SK-N-SH (cell line): ENCODE measurements around the gene PTPRK. TPM values are rescaled to one million over a fixed set of nuclear protein-coding genes. Genes with fewer than 3 reads are reported as not detected.

ENCODE experiments used
- CTCF ChIA-PET: fragments of 300-600, 350-600 bp; formaldehyde crosslinking; extraction: SDS; loops from one replicate; lab custom pipeline; 2021; lab: Yijun Ruan, JAX
- POLR2A ChIA-PET: fragments of 350-600 bp; sonication (Branson Sonifier 250); formaldehyde crosslinking; extraction: SDS; loops from one replicate; lab custom pipeline; 2020; ENCODE audit warnings: antibody characterized with exemption, inconsistent platforms; lab: Yijun Ruan, JAX
- DNase-seq: peaks from one replicate; pipeline ENCODE4 v3.0.0; 2012
- H2AFZ ChIP-seq: fragments of 200-600 bp; sonication (generic); 2 replicates; pipeline ENCODE4 v1.8.1; 2016; ENCODE audit warnings: antibody characterized with exemption, mild to moderate bottlenecking, low read depth
- H3F3A ChIP-seq: fragments of 200-600 bp; sonication (generic); replicated peaks from 2 replicates; pipeline ENCODE3; 2016; ENCODE audit warnings: antibody characterized with exemption, mild to moderate bottlenecking; ENCODE audit not compliant: insufficient read depth
- H3K27ac ChIP-seq, 2 experiments: fragments of 200-500 bp in 1 of 2; fragments of 200-600 bp in 1 of 2; sonication (Bioruptor generic) in 1 of 2; sonication (generic), shearing (Covaris generic) in 1 of 2; 2 replicates each; pipeline versions ENCODE4 v1.5.1 to v1.6.1; 2014 to 2016; ENCODE audit warnings: low read depth in 2 of 2, inconsistent platforms in 1 of 2, low read length in 1 of 2, mild to moderate bottlenecking in 1 of 2, mixed read lengths in 1 of 2
- H3K27me3 ChIP-seq: fragments of 200-600 bp; sonication (generic), shearing (Covaris generic); 2 replicates; pipeline ENCODE4 v1.6.1; 2016; ENCODE audit warnings: mixed run types; ENCODE audit not compliant: insufficient read depth
- H3K36me3 ChIP-seq, 2 experiments: fragments of 200-500 bp in 1 of 2; fragments of 200-600 bp in 1 of 2; sonication (Bioruptor generic) in 1 of 2; sonication (generic) in 1 of 2; replicated peaks in 1 of 2; 2 replicates each; pipeline versions ENCODE3 to v1.5.1; 2014 to 2016; ENCODE audit warnings: low read length in 1 of 2, mild to moderate bottlenecking in 1 of 2; ENCODE audit not compliant: insufficient read depth in 2 of 2, control insufficient read depth in 1 of 2
- H3K4me1 ChIP-seq, 2 experiments: fragments of 200-500 bp in 1 of 2; fragments of 200-600 bp in 1 of 2; sonication (Bioruptor generic) in 1 of 2; sonication (generic), shearing (Covaris generic) in 1 of 2; 2 replicates each; pipeline versions ENCODE4 v1.5.1 to v1.6.1; 2014 to 2016; ENCODE audit warnings: low read depth in 1 of 2, low read length in 1 of 2, mixed run types in 1 of 2; ENCODE audit not compliant: insufficient read depth in 2 of 2, control insufficient read depth in 1 of 2
- H3K4me2 ChIP-seq: fragments of 200-600 bp; sonication (generic), shearing (Covaris generic); 2 replicates; pipeline ENCODE4 v1.6.1; 2017; ENCODE audit warnings: mixed run types
- H3K4me3 ChIP-seq, 2 experiments: fragments of 200-500 bp in 1 of 2; fragments of 200-600 bp in 1 of 2; sonication (Bioruptor generic) in 1 of 2; sonication (generic), shearing (Covaris generic) in 1 of 2; 2 replicates each; pipeline versions ENCODE4 v1.5.1 to v1.8.1; 2014 to 2016; ENCODE audit warnings: low read depth in 2 of 2, inconsistent platforms in 1 of 2, low read length in 1 of 2, mild to moderate bottlenecking in 1 of 2, mixed read lengths in 1 of 2, moderate library complexity in 1 of 2
- H3K79me2 ChIP-seq: fragments of 200-600 bp; sonication (generic); 2 replicates; pipeline ENCODE4 v1.8.1; 2017; ENCODE audit warnings: mild to moderate bottlenecking; ENCODE audit not compliant: insufficient read depth
- H3K9ac ChIP-seq: fragments of 200-600 bp; sonication (generic); 2 replicates; pipeline ENCODE4 v1.6.1; 2017; ENCODE audit warnings: mixed run types
- H3K9me2 ChIP-seq: fragments of 200-600 bp; sonication (generic); 2 replicates; pipeline ENCODE4 v1.6.1; 2017; ENCODE audit warnings: mixed run types
- H3K9me3 ChIP-seq: fragments of 200-600 bp; sonication (generic); 2 replicates; pipeline ENCODE4 v1.6.1; 2017; ENCODE audit warnings: mixed run types, mild to moderate bottlenecking, moderate library complexity
- H4K20me1 ChIP-seq: fragments of 200-600 bp; sonication (generic); 2 replicates; pipeline ENCODE4 v1.6.1; 2017; ENCODE audit warnings: mild to moderate bottlenecking, mixed run types; ENCODE audit not compliant: insufficient read depth
- CHD2 ChIP-seq: fragments of 150-350 bp; IDR thresholded peaks from 2 replicates; pipeline ENCODE4 v1.6.1; 2018; ENCODE audit warnings: low read length; ENCODE audit not compliant: partially characterized antibody
- CTCF ChIP-seq: fragments of 200-600 bp; sonication (generic); IDR thresholded peaks from 2 replicates; pipeline ENCODE4 v1.6.1; 2017; ENCODE audit warnings: antibody characterized with exemption, mild to moderate bottlenecking, moderate library complexity
- ELF1 ChIP-seq: IDR thresholded peaks from 2 replicates; pipeline ENCODE4 v1.4.0; 2012
- EZH2phosphoT487 ChIP-seq: fragments of 200-600 bp; sonication (generic); IDR thresholded peaks from 2 replicates; pipeline ENCODE4 v1.6.1; 2017; ENCODE audit warnings: low read depth, mixed run types, mild to moderate bottlenecking, antibody characterized with exemption, moderate library complexity, borderline replicate concordance
- FOSL2 ChIP-seq: IDR thresholded peaks from 2 replicates; pipeline ENCODE4 v1.4.0; 2012; ENCODE audit warnings: low read depth, mild to moderate bottlenecking, moderate library complexity, borderline replicate concordance
- FOXM1 ChIP-seq: IDR thresholded peaks from 2 replicates; pipeline ENCODE4 v1.4.0; 2012; ENCODE audit warnings: low read depth, mild to moderate bottlenecking
- GABPA ChIP-seq: IDR thresholded peaks from 2 replicates; pipeline ENCODE4 v1.4.0; 2012; ENCODE audit warnings: low read depth, mild to moderate bottlenecking
- GATA2 ChIP-seq: sonication (generic); formaldehyde crosslinking; IDR thresholded peaks from 2 replicates; pipeline ENCODE4 v1.5.0; 2020; ENCODE audit warnings: mild to moderate bottlenecking, missing genetic modification reagents
- JUND ChIP-seq: IDR thresholded peaks from 2 replicates; pipeline ENCODE4 v1.4.0; 2012
- MAX ChIP-seq: IDR thresholded peaks from 2 replicates; pipeline ENCODE4 v1.4.0; 2012; ENCODE audit warnings: low read depth
- MEF2A ChIP-seq: IDR thresholded peaks from 2 replicates; pipeline ENCODE4 v1.4.0; 2012; ENCODE audit warnings: low read depth, borderline replicate concordance
- NRF1 ChIP-seq: IDR thresholded peaks from 2 replicates; pipeline ENCODE4 v1.6.1; 2012; ENCODE audit warnings: low read depth, mild to moderate bottlenecking, low read length
- POLR2AphosphoS5 ChIP-seq: IDR thresholded peaks from 2 replicates; pipeline ENCODE4 v1.6.1; 2012; ENCODE audit warnings: low read depth, low read length
- RFX5 ChIP-seq: IDR thresholded peaks from 2 replicates; pipeline ENCODE4 v1.6.1; 2012; ENCODE audit warnings: mild to moderate bottlenecking, improper control_type of control experiment, low read length
- RXRA ChIP-seq: IDR thresholded peaks from 2 replicates; pipeline ENCODE4 v1.4.0; 2012; ENCODE audit warnings: low read depth, mild to moderate bottlenecking, borderline replicate concordance
- SIN3A ChIP-seq: IDR thresholded peaks from 2 replicates; pipeline ENCODE4 v1.6.1; 2012; ENCODE audit warnings: low read depth, mild to moderate bottlenecking, low read length, moderate library complexity, borderline replicate concordance
- TAF1 ChIP-seq: IDR thresholded peaks from 2 replicates; pipeline ENCODE4 v1.6.1; 2012; ENCODE audit warnings: low read depth, mild to moderate bottlenecking, low read length, moderate library complexity, borderline replicate concordance
- TCF12 ChIP-seq: IDR thresholded peaks from 2 replicates; pipeline ENCODE4 v1.4.0; 2012
- USF1 ChIP-seq: IDR thresholded peaks from 2 replicates; pipeline ENCODE4 v1.4.0; 2012; ENCODE audit warnings: low read depth, borderline replicate concordance
- YY1 ChIP-seq: IDR thresholded peaks from 2 replicates; pipeline ENCODE4 v1.4.0; 2012; ENCODE audit warnings: low read depth, mild to moderate bottlenecking
- WGBS: methylation state at CpG from one replicate; pipeline ENCODE4 v1.1.6; 2017; ENCODE audit warnings: low lambda C conversion rate; 5-methylcytosine and 5-hydroxymethylcytosine counted together
- polyA plus RNA-seq, 3 experiments: library from polyadenylated mRNA; depleted of rRNA; stranded (reverse); fragments of >200 nt; gene quantifications; 2 replicates each; pipeline ENCODE4 v1.2.3, GENCODE V29; 2012
- TF ChIP-seq, protein P1 (sequence below): fragments of 150-350 bp; IDR thresholded peaks from 2 replicates; pipeline ENCODE4 v1.6.1; 2017; ENCODE audit warnings: antibody characterized with exemption, low read length, low read depth, borderline replicate concordance

PTPRK gene
- polyA plus RNA-seq, 1 of the 3 experiments (the other 2 are of a cell fraction) = 9.5 TPM

DNA sequence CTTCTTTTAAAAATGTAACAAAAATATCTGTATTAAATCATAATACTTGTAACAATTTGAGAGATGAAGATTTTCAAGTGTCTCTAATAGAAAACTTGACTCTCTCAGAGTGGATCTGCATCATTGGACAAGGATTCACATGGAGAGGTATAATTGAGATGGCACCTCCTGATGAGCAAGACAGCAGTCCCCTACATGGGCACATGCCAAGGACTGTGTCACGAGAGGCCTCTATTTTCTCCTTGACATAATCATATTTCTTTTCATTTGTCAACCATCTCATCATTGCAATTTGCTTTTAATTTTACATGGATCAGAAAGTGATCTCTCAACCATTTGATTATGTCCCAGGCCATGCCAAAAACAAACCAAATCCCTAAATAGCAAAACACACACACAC is 412.7 kb downstream of the PTPRK start:
- CTCF ChIA-PET = no interaction called here

DNA sequence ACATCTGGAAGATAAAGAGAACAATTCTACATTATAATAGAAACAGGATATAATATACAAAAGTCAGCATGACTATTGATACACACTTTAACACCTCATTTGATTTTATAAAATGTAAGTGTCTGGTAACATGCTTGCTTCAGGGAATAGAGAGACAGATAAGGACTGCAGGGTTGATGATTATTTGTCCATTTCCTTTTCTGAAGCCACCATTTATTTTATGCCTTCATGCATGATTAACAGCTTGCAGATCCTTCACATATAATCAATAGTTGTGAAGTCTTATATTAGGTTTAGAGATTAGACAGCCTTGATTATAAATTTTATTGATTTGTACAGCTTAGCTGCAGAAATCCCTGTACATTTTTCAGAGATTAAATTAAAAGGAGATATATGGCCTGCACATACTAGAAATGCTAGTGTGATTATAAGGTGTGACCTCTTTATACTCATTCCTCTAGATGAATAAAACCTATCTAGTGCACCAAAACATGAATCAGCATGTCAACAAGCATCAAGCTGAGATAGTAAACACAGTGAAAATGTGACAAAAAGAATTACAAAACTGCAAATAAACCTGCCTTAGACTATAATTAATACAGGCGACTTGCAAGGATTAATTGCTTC is 420.7 kb downstream of the PTPRK start:
- no peak for DNase-seq
- no peaks in the 10 kb centered on the region for H3K4me1 ChIP-seq
- no peak overlapping the region for H3K4me3 ChIP-seq
- H3F3A ChIP-seq = no peaks in the 10 kb centered on the region
- H3K4me2 ChIP-seq = no peak overlapping the region
- no peaks in the 10 kb centered on the region for H3K9me2 ChIP-seq
- no peaks in the 10 kb centered on the region for H3K79me2 ChIP-seq
- H3K27ac ChIP-seq = no peak overlapping the region
- CTCF ChIA-PET = no interaction called here
- H3K36me3 ChIP-seq = no peaks in the 10 kb centered on the region
- no peaks in the 10 kb centered on the region for H3K27me3 ChIP-seq
- H3K9me3 ChIP-seq = no peaks in the 10 kb centered on the region
- WGBS = 89% methylated on average over 1 of the region's 1 CpG
- H2AFZ ChIP-seq = no peak overlapping the region
- H3K9ac ChIP-seq = no peak overlapping the region
- H4K20me1 ChIP-seq = no peaks in the 10 kb centered on the region
- POLR2A ChIA-PET = no interaction called here
- TF ChIP-seq CTCF (no peak), EZH2phosphoT487 (no peak), MAX (no peak)

More for the DNA sequence above, 412.7 kb downstream of the PTPRK start:
- DNase-seq = no peak
- Histone ChIP-seq H3K9ac (no peak overlapping the region), H3K9me2 (no peaks in the 10 kb centered on the region), H3K4me2 (no peak overlapping the region), H4K20me1 (no peaks in the 10 kb centered on the region), H3F3A (peaks cover 7% of the 10 kb centered on the region), H3K9me3 (no peaks in the 10 kb centered on the region), H3K36me3 (no peaks in the 10 kb centered on the region), H3K4me1 (no peaks in the 10 kb centered on the region), H3K4me3 (no peak overlapping the region), H3K27me3 (no peaks in the 10 kb centered on the region), H3K27ac (no peak overlapping the region), H3K79me2 (no peaks in the 10 kb centered on the region), H2AFZ (no peak overlapping the region)
- 67% methylated on average over 1 of the region's 1 CpG for WGBS
- no peak for TF ChIP-seq GABPA
- TF ChIP-seq, protein P1, sequence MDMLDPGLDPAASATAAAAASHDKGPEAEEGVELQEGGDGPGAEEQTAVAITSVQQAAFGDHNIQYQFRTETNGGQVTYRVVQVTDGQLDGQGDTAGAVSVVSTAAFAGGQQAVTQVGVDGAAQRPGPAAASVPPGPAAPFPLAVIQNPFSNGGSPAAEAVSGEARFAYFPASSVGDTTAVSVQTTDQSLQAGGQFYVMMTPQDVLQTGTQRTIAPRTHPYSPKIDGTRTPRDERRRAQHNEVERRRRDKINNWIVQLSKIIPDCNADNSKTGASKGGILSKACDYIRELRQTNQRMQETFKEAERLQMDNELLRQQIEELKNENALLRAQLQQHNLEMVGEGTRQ = no peak
- POLR2A ChIA-PET = no interaction called here

GRCh38 chr6:128098000-128098581 is 422.3 kb downstream of the PTPRK start:
- 61% methylated on average over 2 of the region's 2 CpGs for WGBS
- DNase-seq = no peak
- TF ChIP-seq FOXM1 (no peak), SIN3A (no peak), TCF12 (no peak), CHD2 (no peak), YY1 (no peak), MEF2A (no peak), ELF1 (no peak), POLR2AphosphoS5 (no peak), RXRA (no peak), TAF1 (no peak), FOSL2 (no peak), RFX5 (no peak), GATA2 (CRISPR knock-in tag) (no peak), USF1 (no peak), JUND (no peak), NRF1 (no peak)

More at GRCh38 chr6:128098000-128098581, 422.3 kb downstream of the PTPRK start:
- Histone ChIP-seq H3F3A (no peaks in the 10 kb centered on the region), H3K36me3 (no peaks in the 10 kb centered on the region), H3K9me2 (no peaks in the 10 kb centered on the region), H4K20me1 (no peaks in the 10 kb centered on the region), H3K27ac (no peak overlapping the region), H3K27me3 (no peaks in the 10 kb centered on the region), H3K9me3 (no peaks in the 10 kb centered on the region), H3K4me1 (no peaks in the 10 kb centered on the region), H2AFZ (no peak overlapping the region), H3K4me2 (no peak overlapping the region), H3K9ac (no peak overlapping the region), H3K79me2 (no peaks in the 10 kb centered on the region), H3K4me3 (no peak overlapping the region)
- ChIA-PET POLR2A (no interaction called here), CTCF (no interaction called here)
